ENCODE results near the gene TSSK3. TPM values are rescaled to one million over a fixed set of nuclear protein-coding genes. Genes with fewer than 3 reads are reported as not detected.
"Not testable (repeated sequence)": the region's sequence is repeated elsewhere in the genome, so short reads cannot be mapped to it uniquely, and the experiment has no call there.

The TSSK3 gene
- total RNA-seq, 1 experiment from 2014 or later = 1.6 TPM

DNA sequence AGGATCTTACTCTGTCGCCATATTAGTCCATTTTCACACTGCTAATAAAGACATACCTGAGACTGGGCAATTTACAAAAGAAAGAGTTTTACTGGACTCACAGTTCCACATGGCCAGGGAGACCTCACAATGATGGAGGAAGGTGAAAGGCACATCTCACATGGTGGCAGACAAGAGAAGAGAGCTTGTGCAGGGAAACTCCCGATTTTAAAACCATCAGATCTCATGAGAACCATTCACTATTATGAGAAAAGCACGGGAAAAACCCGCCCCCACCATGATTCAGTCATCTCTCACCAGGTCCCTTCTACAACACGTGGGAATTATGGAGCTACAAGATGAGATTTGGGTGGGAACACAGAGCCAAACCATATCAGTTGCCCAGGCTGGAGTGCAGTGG lies 34.2 kb downstream of the TSSK3 start:
- BruUV-seq (replicated peaks); ATAC-seq; H3K9ac ChIP-seq (ENCODE audit: low read length); DNase-seq (ENCODE audit: low read depth, low spot score); RAD21 ChIA-PET (ENCODE audit: low non-redundant PET in 1 of 2, low total read pairs in 2 of 2, uncharacterized antibody in 2 of 2, unreplicated experiment in 2 of 2); H3K36me3 ChIP-seq (ENCODE audit: control insufficient read depth in 1 of 2, insufficient read depth in 2 of 2, low read length in 2 of 2); H3K4me3 ChIP-seq (replicated peaks in 1 of 2; ENCODE audit: low read depth in 1 of 2, low read length in 2 of 2); H2AFZ ChIP-seq (ENCODE audit: low read depth, low read length, poor library complexity, severe bottlenecking); H3K79me2 ChIP-seq (ENCODE audit: insufficient read depth, low read length); H3K4me2 ChIP-seq (ENCODE audit: low read length); H3K27ac ChIP-seq (ENCODE audit: low read depth, low read length); H3K27me3 ChIP-seq (ENCODE audit: insufficient read depth, low read length); H3K9me2 ChIP-seq (ENCODE audit: insufficient read depth); intact Hi-C loops (cut with micrococcal nuclease); CTCF ChIA-PET; H4K20me1 ChIP-seq (ENCODE audit: insufficient read depth); POLR2A ChIA-PET; H3K9me3 ChIP-seq (ENCODE audit: control insufficient read depth in 1 of 2, insufficient read depth in 1 of 2, low read depth in 1 of 2, low read length in 2 of 2): not testable (repeated sequence)
- H3K4me1 ChIP-seq (ENCODE audit: control insufficient read depth in 1 of 2, insufficient read depth in 2 of 2, low read length in 2 of 2) = peaks cover 10 to 20% of the 10 kb centered on the region in 2 experiments

DNA sequence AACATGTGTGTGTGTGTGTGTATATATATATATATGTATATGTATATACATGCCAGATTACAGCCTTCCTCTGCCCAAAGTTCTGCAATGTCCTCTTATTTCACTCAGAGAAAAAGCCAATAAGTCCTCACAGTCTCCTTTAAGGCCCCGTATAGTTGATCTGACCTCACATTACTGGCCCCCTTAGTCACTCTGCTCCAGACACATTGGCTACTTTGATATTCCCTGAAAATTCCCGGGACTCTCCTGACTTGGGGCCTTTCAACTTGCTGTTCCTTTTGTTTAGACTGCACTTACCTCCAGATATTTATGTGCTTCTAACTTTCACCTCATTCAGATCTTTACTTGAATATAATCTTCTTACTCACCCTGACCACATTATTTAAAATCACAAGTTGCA lies 36.1 kb downstream of the TSSK3 start:
- no peak for DNase-seq (ENCODE audit: low read depth, low spot score)
- CTCF ChIA-PET = no interaction called here
- intact Hi-C loops (cut with micrococcal nuclease) = no loop called here
- TF ChIP-seq POLR2AphosphoS5 (IDR thresholded peaks at IDR 0.05; ENCODE audit: low read depth, low read length) (no peak), SIN3A (IDR thresholded peaks at IDR 0.05; ENCODE audit: low read depth) (no peak), JUND (IDR thresholded peaks at IDR 0.05) (no peak), CEBPB (IDR thresholded peaks at IDR 0.05; ENCODE audit: low read depth) (no peak), POLR2A (IDR thresholded peaks at IDR 0.05; ENCODE audit: borderline replicate concordance, extremely low read depth, insufficient read depth, insufficient read length) (no peak), EZH2phosphoT487 (IDR thresholded peaks at IDR 0.05; ENCODE audit: borderline replicate concordance) (no peak), TCF7L2 (IDR thresholded peaks at IDR 0.05; ENCODE audit: borderline replicate concordance, extremely low read depth, insufficient read depth, insufficient read length) (no peak), ZBTB33 (IDR thresholded peaks at IDR 0.05; ENCODE audit: extremely low read depth, insufficient replicate concordance, low read length) (no peak), ATF3 (IDR thresholded peaks at IDR 0.05) (no peak), EGR1 (IDR thresholded peaks at IDR 0.05; ENCODE audit: low read depth) (no peak), EZH2 (IDR thresholded peaks at IDR 0.05) (no peak), RAD21 (IDR thresholded peaks at IDR 0.05; ENCODE audit: low read depth) (no peak), REST (IDR thresholded peaks at IDR 0.05; ENCODE audit: low read depth) (no peak), YY1 (IDR thresholded peaks at IDR 0.05; ENCODE audit: extremely low read depth, insufficient replicate concordance, low read depth, low read length) (no peak), ZNF274 (IDR thresholded peaks at IDR 0.05; ENCODE audit: low read depth, low read length) (no peak), FOSL1 (IDR thresholded peaks at IDR 0.05; ENCODE audit: low read depth) (no peak), SP1 (IDR thresholded peaks at IDR 0.05; ENCODE audit: low read depth) (no peak), ELF1 (IDR thresholded peaks at IDR 0.05; ENCODE audit: borderline replicate concordance, low read depth) (no peak)

More for the DNA sequence above, 36.1 kb downstream of the TSSK3 start:
- Histone ChIP-seq H3K4me3 (replicated peaks in 1 of 2; ENCODE audit: low read depth in 1 of 2, low read length in 2 of 2) (no peak overlapping the region), H3K79me2 (ENCODE audit: insufficient read depth, low read length) (peaks cover 4% of the 10 kb centered on the region), H2AFZ (ENCODE audit: low read depth, low read length, poor library complexity, severe bottlenecking) (no peak overlapping the region), H3K27ac (ENCODE audit: low read depth, low read length) (no peak overlapping the region), H4K20me1 (ENCODE audit: insufficient read depth) (no peaks in the 10 kb centered on the region), H3K9me2 (ENCODE audit: insufficient read depth) (no peaks in the 10 kb centered on the region), H3K9ac (ENCODE audit: low read length) (no peak overlapping the region), H3K36me3 (ENCODE audit: control insufficient read depth in 1 of 2, insufficient read depth in 2 of 2, low read length in 2 of 2) (no peaks in the 10 kb centered on the region), H3K4me2 (ENCODE audit: low read length) (no peak overlapping the region), H3K4me1 (ENCODE audit: control insufficient read depth in 1 of 2, insufficient read depth in 2 of 2, low read length in 2 of 2) (peaks cover 4 to 15% of the 10 kb centered on the region in 2 experiments; a peak in 3 of 4 replicates), H3K27me3 (ENCODE audit: insufficient read depth, low read length) (no peaks in the 10 kb centered on the region), H3K9me3 (ENCODE audit: control insufficient read depth in 1 of 2, insufficient read depth in 1 of 2, low read depth in 1 of 2, low read length in 2 of 2) (no peaks in the 10 kb centered on the region)
- ChIA-PET RAD21 (ENCODE audit: low non-redundant PET in 1 of 2, low total read pairs in 2 of 2, uncharacterized antibody in 2 of 2, unreplicated experiment in 2 of 2) (no interaction called here), POLR2A (no interaction called here)
- ATAC-seq = no peak
- no TSS peak for BruUV-seq (replicated peaks)

All from HCT116 (cell line).